ENCODE measurements around the gene PTPN1. TPM values are rescaled to one million over a fixed set of nuclear protein-coding genes. Genes with fewer than 3 reads are reported as not detected.

Gene PTPN1
- total and polyA plus RNA-seq, 2 of the 4 experiments (the other 2 are of a cell fraction) = 31.7 to 37.4 TPM

DNA sequence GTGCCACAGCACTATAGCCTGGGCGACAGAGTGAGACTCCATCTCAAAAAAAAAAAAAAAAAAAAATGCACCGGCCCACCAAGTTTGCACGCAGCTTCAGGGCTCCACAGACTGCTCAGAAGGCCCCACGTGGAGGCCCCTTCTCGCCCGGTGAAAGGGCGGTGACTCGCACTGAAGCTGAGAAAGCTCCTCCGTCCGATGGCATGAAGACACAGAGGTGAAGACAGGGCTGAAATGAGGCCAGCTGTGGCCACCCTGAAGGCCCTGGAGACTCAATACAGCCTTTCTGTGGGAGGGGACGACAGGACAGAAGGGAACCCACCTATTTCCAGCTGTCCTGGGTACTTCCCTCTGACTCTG lies 84.0 kb downstream of the PTPN1 start:
- Histone ChIP-seq H3K9me3 (ENCODE audit: control insufficient read depth, insufficient read depth, low read length) (no peaks in the 10 kb centered on the region), H3K23ac (ENCODE audit: low read depth, low read length) (no peak overlapping the region), H2BK120ac (ENCODE audit: low read depth, low read length) (no peak overlapping the region), H3K4ac (ENCODE audit: low read depth, low read length) (peak overlapping the region; percentile 29; the same call in 1 of the 2 replicates), H4K8ac (ENCODE audit: low read depth in 2 of 2, low read length in 2 of 2) (peak overlapping the region in 1 of 2 experiments; percentile 9; a peak in 1 of 4 replicates), H3K14ac (replicated peaks; ENCODE audit: low read depth, low read length) (no peak overlapping the region), H3K79me1 (ENCODE audit: low read depth in 1 of 2, low read length in 2 of 2) (peaks cover 0 to 5% of the 10 kb centered on the region in 2 experiments; a peak in 1 of 4 replicates), H4K91ac (ENCODE audit: insufficient read depth, low read depth, low read length) (no peak overlapping the region), H4K20me1 (ENCODE audit: insufficient read depth, low read length) (peaks cover 4% of the 10 kb centered on the region; the same call in 1 of the 2 replicates), H3K9ac (ENCODE audit: low read depth, low read length) (no peak overlapping the region), H3K4me2 (ENCODE audit: low read depth, low read length) (no peak overlapping the region), H3K18ac (ENCODE audit: low read depth, low read length) (no peak overlapping the region), H2AK9ac (replicated peaks; ENCODE audit: low read depth, low read length, poor library complexity) (peak overlapping the region; percentile 9), H2BK20ac (ENCODE audit: low read depth, low read length) (no peak overlapping the region), H2AFZ (replicated peaks; ENCODE audit: low read length, poor library complexity) (no peak overlapping the region), H2BK15ac (ENCODE audit: low read depth, low read length) (no peak overlapping the region), H4K5ac (ENCODE audit: low read depth, low read length) (no peak overlapping the region; the same call in 1 of the 2 replicates), H3K27ac (ENCODE audit: insufficient read depth, low read length) (no peak overlapping the region), H3K4me1 (ENCODE audit: control insufficient read depth, insufficient read depth, low read length) (peaks cover 8% of the 10 kb centered on the region; the same call in 1 of the 2 replicates), H3K36me3 (ENCODE audit: control insufficient read depth, insufficient read depth, low read length) (peaks cover 22% of the 10 kb centered on the region), H3K27me3 (ENCODE audit: control insufficient read depth, insufficient read depth, low read length) (no peaks in the 10 kb centered on the region), H3K56ac (ENCODE audit: extremely low read depth, insufficient read depth, low read length) (no peak overlapping the region), H3K9me1 (ENCODE audit: insufficient read depth, low read length) (peaks cover 15% of the 10 kb centered on the region; the same call in 1 of the 2 replicates), H3K4me3 (ENCODE audit: insufficient read depth, low read depth, low read length) (no peak overlapping the region), H2AK5ac (ENCODE audit: low read depth, low read length) (peak overlapping the region; percentile 73), H2BK5ac (ENCODE audit: low read depth, low read length, poor library complexity, severe bottlenecking) (no peak overlapping the region)
- no TSS peak for BruUV-seq (replicated peaks)
- 66% methylated on average over 9 of the region's 11 CpGs; no CpG with 5 or more reads in 1 of the 2 experiments for WGBS, 2 experiments (ENCODE audit: extremely low coverage in 2 of 2, insufficient read length in 1 of 2)
- in situ Hi-C loops (cut with MboI; ENCODE audit: low sequenced_read_pairs) (no loop called here), dilution Hi-C loops (cut with HindIII; ENCODE audit: low sequenced_read_pairs, unreplicated experiment) (no loop called here), intact Hi-C loops (cut with micrococcal nuclease) (no loop called here)
- peak; percentile 5 for ATAC-seq (ENCODE audit: low read depth)
- no peak for DNase-seq
- CTCF ChIA-PET = interaction anchor here (0.6 kb wide), 2 partner anchors 408 to 409 kb away, joined by 3 to 4 read pairs; no protein-coding TSS in a partner anchor
- POLR2A ChIA-PET (ENCODE audit: unreplicated experiment) = no interaction called here
- TF ChIP-seq FOS (IDR thresholded peaks at IDR 0.05; ENCODE audit: low read depth, low read length) = no peak
- no peak for TF ChIP-seq RAD21 (IDR thresholded peaks at IDR 0.05; ENCODE audit: low read length)
- no peak for TF ChIP-seq CHD1 (IDR thresholded peaks at IDR 0.05; ENCODE audit: low read depth, low read length)
- no peak for TF ChIP-seq SMC3 (IDR thresholded peaks at IDR 0.05; ENCODE audit: low read depth, low read length)
- TF ChIP-seq BHLHE40 (IDR thresholded peaks at IDR 0.05; ENCODE audit: low read depth, low read length) = no peak
- TF ChIP-seq, protein P1, sequence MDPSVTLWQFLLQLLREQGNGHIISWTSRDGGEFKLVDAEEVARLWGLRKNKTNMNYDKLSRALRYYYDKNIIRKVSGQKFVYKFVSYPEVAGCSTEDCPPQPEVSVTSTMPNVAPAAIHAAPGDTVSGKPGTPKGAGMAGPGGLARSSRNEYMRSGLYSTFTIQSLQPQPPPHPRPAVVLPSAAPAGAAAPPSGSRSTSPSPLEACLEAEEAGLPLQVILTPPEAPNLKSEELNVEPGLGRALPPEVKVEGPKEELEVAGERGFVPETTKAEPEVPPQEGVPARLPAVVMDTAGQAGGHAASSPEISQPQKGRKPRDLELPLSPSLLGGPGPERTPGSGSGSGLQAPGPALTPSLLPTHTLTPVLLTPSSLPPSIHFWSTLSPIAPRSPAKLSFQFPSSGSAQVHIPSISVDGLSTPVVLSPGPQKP (IDR thresholded peaks at IDR 0.05; ENCODE audit: borderline replicate concordance, low read depth, low read length) = no peak
- no peak for TF ChIP-seq CTCF (conservative IDR thresholded peaks at IDR 0.05; ENCODE audit: low read depth, low read length)
- TF ChIP-seq MAFK (IDR thresholded peaks at IDR 0.05; ENCODE audit: low read depth, low read length) = no peak
- TF ChIP-seq RFX5 (IDR thresholded peaks at IDR 0.05; ENCODE audit: low read depth, low read length) = no peak
